ENCODE data around the gene ITPR1.

Gene ITPR1

DNA sequence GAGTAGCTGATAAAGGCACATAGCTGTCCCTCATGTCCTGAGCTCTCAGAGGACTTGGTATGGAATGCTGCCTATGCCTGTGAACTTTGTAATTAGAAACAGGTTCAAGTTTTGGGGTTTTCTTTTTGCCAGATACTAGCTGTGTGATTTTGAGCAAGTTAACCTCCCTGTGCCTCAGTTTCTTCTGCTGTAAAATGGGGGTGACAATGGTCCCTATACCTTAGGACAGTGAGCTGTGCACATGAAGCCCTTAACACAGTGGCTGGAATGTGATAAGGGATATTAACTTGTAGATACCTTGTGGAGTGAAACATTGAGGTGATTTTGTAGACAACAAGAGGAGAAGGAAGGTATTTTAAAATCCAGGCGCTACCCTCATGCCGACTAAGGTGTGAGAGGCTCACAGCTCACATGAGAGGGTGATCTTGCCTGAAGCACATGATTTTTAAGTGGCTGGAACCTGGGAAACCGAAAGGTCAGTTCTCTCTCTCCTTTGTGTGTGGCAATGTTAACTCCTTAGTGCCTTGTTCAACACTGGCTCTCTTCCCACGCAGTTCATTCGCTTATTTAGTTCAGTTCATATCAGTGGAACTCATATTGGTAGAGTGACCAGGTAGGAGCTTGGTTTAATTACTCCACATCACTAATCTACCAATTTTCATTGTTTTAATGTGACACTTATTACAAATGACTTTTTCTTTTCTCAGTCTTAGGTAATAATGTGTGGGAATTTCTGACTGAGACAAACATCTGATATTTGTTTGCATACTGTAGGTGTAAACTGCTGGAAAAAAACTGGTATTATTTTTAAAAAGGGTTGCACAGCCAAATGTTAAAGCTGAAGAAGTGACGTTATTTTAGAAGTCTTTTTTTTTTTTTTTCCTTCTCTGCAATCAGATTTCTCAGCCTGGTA is 236.2 kb downstream of the ITPR1 start:
- Mint-ChIP-seq H3K9me3 (no peaks in the 10 kb centered on the region), H3K36me3 (ENCODE audit: low read depth) (peaks cover 65% of the 10 kb centered on the region), H3K27ac (no peak overlapping the region), H3K4me3 (no peak overlapping the region), H3K4me1 (ENCODE audit: low read depth) (peaks cover 23% of the 10 kb centered on the region), H3K27me3 (no peaks in the 10 kb centered on the region)

DNA sequence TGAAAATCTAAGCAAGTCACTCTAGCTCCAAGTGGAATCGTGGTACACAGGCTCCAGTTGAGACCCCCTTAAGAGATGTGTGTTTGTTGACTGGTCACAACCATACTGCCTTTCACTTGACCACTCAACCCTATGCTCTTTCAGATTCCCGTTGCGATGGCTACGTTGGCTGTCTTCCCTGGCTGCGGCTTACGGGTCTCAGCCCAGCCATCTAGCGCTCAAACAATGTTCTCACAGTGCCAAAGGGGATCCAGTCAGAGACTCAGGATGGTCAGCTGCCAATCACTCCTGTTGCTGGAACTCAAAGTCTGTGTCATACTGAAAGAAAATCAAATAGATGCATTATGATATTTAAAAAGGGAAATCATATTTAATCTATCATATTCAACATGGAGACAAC is 237.6 kb downstream of the ITPR1 start:
- Mint-ChIP-seq H3K27ac (no peak overlapping the region), H3K36me3 (ENCODE audit: low read depth) (peaks cover 70% of the 10 kb centered on the region), H3K9me3 (no peaks in the 10 kb centered on the region), H3K4me3 (no peak overlapping the region), H3K27me3 (no peaks in the 10 kb centered on the region), H3K4me1 (ENCODE audit: low read depth) (peaks cover 23% of the 10 kb centered on the region)

DNA sequence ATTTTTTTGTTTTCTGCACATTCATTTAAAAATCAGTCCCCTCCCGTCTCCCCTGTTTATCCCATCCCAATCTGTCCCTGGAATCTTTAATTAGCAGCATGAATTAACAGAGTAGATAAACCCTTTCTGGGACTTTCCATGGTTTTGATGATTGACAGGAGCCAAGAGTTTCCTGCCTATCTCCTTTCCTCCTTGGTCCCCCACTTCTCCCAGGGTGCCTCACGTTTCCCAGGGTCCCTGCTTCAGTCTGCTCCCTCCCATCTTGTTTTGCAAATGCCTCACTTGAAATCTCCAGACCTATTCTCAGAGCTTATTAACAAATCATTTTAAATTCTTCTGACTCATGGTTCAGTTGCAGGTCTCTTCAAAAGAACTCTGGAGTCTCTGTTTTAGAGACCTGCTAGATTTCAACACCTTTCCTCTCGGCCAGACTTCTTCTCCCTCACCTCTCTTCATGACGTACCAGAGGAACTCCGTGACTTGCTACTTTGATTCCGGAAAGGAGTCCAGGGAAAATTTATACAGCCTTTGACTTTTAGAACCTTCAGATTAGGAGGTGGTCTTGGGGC is 238.5 kb downstream of the ITPR1 start:
- H3K4me1 Mint-ChIP-seq (ENCODE audit: low read depth) = peaks cover 25% of the 10 kb centered on the region
- H3K36me3 Mint-ChIP-seq (ENCODE audit: low read depth) = peaks cover 72% of the 10 kb centered on the region
- peak overlapping the region; percentile 17 for H3K27ac Mint-ChIP-seq
- no peaks in the 10 kb centered on the region for H3K9me3 Mint-ChIP-seq
- H3K27me3 Mint-ChIP-seq = no peaks in the 10 kb centered on the region
- no peak overlapping the region for H3K4me3 Mint-ChIP-seq

DNA sequence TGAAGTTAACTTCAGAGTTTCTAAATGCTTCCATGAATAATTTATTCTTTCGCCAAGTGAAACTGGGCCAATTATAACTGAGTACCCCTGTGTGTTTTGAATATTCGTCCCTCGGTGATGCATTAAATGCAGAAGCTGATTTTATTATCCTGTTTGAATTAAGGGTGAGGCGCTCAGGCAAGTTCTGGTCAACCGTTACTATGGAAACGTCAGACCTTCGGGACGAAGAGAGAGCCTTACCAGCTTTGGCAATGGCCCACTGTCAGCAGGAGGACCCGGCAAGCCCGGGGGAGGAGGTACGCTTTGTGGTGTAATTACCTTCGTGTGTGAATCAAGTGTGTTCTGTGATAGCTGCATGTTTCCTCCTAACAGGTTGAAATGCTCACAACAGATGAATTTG is 239.8 kb downstream of the ITPR1 start:
- Mint-ChIP-seq H3K9me3 (peaks cover 8% of the 10 kb centered on the region), H3K4me1 (ENCODE audit: low read depth) (peaks cover 36% of the 10 kb centered on the region), H3K4me3 (no peak overlapping the region), H3K27me3 (no peaks in the 10 kb centered on the region), H3K27ac (no peak overlapping the region), H3K36me3 (ENCODE audit: low read depth) (peaks cover 76% of the 10 kb centered on the region)

DNA sequence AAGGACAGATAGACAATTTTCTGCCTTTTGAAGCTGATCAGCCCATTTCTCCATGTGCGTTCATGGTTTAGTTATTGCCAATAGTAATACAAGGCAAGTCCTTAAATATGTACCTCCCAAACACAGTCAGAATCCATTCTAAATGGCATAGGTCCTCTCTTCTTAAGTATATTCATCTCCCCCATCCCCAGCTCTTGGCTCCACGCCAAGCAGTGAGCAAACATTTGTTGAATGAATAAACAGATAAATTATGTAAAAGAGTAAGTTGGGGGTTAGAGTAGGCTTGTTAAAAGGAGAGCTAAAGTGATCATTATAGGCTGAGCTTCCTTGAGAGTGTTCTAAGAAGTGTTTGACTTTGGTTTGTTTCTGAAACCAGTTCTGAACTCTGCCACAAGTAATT is 241.3 kb downstream of the ITPR1 start:
- H3K9me3 Mint-ChIP-seq = peaks cover 8% of the 10 kb centered on the region
- peaks cover 84% of the 10 kb centered on the region for H3K36me3 Mint-ChIP-seq (ENCODE audit: low read depth)
- H3K4me3 Mint-ChIP-seq = no peak overlapping the region
- peaks cover 46% of the 10 kb centered on the region for H3K4me1 Mint-ChIP-seq (ENCODE audit: low read depth)
- no peaks in the 10 kb centered on the region for H3K27me3 Mint-ChIP-seq
- no peak overlapping the region for H3K27ac Mint-ChIP-seq

DNA sequence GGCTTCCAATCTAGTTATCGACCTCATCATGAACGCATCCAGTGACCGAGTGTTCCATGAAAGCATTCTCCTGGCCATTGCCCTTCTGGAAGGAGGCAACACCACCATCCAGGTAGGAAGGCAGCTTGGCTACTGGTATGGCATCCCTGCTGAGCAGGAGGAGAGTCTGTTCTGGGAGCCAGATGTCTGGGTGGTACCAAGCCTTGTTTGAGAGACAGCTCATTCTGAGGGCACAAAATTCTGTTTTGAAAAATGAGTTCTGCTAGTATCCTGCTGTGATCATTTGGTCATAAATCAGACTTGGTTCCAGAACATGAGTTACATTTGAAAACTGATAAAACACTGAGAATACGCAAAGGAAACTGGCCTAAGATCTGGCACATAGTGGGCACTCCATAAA is 242.1 kb downstream of the ITPR1 start:
- Mint-ChIP-seq H3K9me3 (peaks cover 14% of the 10 kb centered on the region), H3K4me1 (ENCODE audit: low read depth) (peaks cover 52% of the 10 kb centered on the region), H3K27ac (no peak overlapping the region), H3K36me3 (ENCODE audit: low read depth) (peaks cover 85% of the 10 kb centered on the region), H3K4me3 (no peak overlapping the region), H3K27me3 (no peaks in the 10 kb centered on the region)

DNA sequence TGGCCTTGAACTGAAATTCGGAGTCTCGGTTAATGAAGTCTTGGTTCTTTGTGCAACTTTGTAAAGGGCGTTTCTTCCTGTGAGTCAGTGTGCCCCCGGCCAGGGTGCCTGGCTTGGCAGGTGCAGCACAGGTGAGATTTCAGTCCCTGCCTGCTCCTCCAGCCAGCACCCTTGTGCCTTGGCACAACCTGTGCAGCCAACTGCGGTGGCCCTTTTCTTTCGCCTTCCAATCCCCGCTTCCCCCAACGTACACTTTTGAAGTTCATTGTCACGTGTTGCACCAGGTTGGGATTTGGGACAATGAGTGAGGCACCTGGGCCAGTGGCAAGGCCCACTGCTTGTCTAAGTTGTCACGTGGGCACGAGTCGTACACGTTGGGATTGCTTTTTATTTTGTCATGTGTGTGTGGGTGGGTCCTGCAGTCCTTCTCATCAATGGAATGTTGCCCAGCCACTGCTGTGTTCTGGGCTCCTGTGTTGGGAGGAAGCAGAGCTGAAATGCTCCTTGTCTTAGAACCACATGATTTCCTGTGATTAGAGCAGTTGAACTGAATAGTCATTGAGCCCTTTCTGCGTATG is 243.2 kb downstream of the ITPR1 start:
- Mint-ChIP-seq H3K36me3 (ENCODE audit: low read depth) (peaks cover 92% of the 10 kb centered on the region), H3K4me1 (ENCODE audit: low read depth) (peaks cover 58% of the 10 kb centered on the region)

DNA sequence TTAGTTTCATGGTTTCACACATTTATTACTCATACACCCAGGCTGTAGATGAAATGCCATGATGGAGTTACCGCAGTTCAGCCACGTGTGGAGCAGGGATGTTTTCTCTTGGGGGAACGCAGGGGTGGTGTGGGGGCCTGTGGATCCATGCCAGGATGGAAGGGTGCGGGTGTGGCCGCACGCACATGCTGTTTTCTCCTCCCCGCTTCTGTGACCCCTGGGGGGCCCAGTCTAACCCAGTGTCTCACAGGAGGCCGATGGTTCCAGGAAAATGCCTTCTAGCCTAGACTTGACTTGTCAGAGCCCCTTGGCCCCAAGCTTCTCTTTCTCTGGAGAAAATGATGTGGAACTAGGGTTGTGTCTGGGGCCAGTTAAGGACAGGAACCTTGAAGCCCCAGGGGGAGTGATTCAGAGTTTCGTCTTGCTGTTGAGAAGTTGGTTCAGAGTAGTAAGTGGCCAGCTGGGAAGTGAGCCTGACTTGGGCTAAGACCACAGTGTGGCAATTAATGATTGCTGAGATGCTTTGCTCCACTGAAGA is 245.7 kb downstream of the ITPR1 start:
- Mint-ChIP-seq H3K27ac (peak overlapping the region; percentile 91), H3K27me3 (no peaks in the 10 kb centered on the region), H3K9me3 (peaks cover 15% of the 10 kb centered on the region), H3K4me1 (ENCODE audit: low read depth) (peaks cover 66% of the 10 kb centered on the region), H3K4me3 (peak overlapping the region; percentile 45), H3K36me3 (ENCODE audit: low read depth) (peaks cover 86% of the 10 kb centered on the region)

More for the DNA sequence above, 243.2 kb downstream of the ITPR1 start:
- peaks cover 15% of the 10 kb centered on the region for H3K9me3 Mint-ChIP-seq
- no peaks in the 10 kb centered on the region for H3K27me3 Mint-ChIP-seq
- no peak overlapping the region for H3K4me3 Mint-ChIP-seq
- peak overlapping the region; percentile 91 for H3K27ac Mint-ChIP-seq

DNA sequence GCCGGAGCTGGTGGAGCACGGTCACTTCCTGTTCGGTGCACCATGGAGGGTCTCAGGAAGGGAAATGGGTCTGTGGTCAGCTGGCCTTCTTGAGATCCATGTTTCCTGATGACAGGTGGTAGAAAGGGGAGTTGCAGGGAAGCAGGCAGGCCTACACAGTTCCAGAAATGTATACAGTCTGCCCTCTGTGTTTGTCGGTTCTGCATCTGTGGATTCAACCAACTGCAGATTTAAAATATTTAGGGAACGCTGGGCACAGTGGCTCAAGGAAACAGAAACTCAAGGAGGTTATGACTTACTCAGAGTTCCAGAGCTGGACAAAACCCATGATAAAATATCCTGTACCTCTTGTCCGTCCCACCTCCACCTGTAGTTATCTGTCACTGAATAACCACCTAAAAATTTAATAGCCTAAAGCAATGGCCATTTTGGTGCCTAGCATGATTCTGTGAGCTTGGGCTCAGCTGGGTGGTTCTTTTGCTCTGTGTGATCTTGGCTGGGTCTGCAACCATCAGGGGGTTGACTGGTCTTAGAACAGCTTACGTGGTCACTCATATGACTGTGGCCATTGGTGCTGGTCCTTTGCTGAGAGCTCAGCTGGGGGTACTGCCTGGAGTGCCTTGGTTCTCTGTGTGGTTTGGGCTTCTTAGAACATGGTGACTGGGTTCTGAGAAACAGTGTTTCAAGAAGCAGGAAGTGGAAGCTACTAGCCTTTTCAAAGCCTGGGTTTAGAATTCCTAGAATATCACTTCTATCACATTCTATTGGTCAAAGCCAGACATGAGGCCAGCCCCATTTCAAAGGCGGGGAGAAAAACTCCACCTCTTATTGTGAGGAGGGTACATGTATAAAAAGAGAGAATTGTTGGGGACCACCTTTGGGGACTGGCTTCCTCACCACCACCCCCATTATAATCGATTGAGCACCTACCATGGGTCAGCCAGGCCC is 246.4 kb downstream of the ITPR1 start:
- Mint-ChIP-seq H3K4me3 (peak overlapping the region; percentile 64), H3K9me3 (peaks cover 15% of the 10 kb centered on the region), H3K27me3 (no peaks in the 10 kb centered on the region), H3K27ac (peak overlapping the region; percentile 91), H3K4me1 (ENCODE audit: low read depth) (peaks cover 71% of the 10 kb centered on the region), H3K36me3 (ENCODE audit: low read depth) (peaks cover 85% of the 10 kb centered on the region)

DNA sequence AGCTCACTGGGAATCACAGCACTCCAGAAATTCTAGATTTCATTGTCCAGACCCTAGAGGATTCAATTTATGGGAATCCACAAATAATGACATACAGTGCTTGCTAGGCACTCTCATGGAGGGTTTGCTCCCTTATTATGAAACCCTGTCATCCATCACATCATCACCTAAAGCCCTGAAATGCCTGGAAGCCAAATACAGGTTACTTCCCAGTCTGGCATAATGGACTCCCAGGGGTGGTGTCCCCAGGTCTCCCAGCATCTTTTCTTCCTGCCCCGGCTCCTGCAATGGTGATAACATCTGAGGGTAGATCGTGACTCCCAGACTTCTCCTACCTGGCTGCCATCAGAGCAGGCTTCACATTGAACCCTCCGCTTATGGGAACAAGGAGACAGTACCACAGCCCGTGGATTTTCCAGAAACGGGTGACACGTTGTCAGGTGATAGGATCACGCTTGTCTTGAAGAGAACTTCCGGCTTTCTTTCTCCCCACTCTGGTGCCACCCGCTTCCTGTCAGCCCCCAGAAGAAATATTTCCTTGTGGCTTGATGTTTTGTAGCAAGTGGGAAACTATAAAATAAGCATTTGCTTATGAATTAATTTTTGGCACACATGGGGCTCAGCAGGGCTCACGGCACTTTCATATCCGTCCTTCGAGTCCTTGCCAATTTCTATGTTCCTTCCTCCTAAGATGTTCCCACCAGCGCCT is 247.4 kb downstream of the ITPR1 start:
- Mint-ChIP-seq H3K4me3 (peak overlapping the region; percentile 64), H3K27ac (peak overlapping the region; percentile 91), H3K4me1 (ENCODE audit: low read depth) (peaks cover 75% of the 10 kb centered on the region), H3K9me3 (peaks cover 15% of the 10 kb centered on the region), H3K36me3 (ENCODE audit: low read depth) (peaks cover 78% of the 10 kb centered on the region), H3K27me3 (no peaks in the 10 kb centered on the region)

DNA sequence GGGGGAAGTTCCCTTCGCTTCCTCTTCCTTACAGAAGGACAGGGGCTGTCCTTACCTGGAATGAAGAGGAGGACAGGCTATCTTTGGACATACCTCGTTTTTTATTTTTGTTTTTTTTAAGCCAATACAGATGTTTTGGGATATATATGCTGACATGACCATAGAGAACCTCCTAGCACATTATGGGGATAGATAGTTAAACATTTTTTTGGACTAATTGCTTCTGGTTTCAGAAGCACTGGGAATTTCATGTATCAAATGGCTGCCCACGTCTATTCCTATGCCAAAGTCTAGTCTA is 247.9 kb downstream of the ITPR1 start:
- peaks cover 76% of the 10 kb centered on the region for H3K4me1 Mint-ChIP-seq (ENCODE audit: low read depth)
- peak overlapping the region; percentile 64 for H3K4me3 Mint-ChIP-seq
- no peaks in the 10 kb centered on the region for H3K27me3 Mint-ChIP-seq
- H3K36me3 Mint-ChIP-seq (ENCODE audit: low read depth) = peaks cover 79% of the 10 kb centered on the region
- H3K9me3 Mint-ChIP-seq = peaks cover 15% of the 10 kb centered on the region
- peak overlapping the region; percentile 91 for H3K27ac Mint-ChIP-seq

DNA sequence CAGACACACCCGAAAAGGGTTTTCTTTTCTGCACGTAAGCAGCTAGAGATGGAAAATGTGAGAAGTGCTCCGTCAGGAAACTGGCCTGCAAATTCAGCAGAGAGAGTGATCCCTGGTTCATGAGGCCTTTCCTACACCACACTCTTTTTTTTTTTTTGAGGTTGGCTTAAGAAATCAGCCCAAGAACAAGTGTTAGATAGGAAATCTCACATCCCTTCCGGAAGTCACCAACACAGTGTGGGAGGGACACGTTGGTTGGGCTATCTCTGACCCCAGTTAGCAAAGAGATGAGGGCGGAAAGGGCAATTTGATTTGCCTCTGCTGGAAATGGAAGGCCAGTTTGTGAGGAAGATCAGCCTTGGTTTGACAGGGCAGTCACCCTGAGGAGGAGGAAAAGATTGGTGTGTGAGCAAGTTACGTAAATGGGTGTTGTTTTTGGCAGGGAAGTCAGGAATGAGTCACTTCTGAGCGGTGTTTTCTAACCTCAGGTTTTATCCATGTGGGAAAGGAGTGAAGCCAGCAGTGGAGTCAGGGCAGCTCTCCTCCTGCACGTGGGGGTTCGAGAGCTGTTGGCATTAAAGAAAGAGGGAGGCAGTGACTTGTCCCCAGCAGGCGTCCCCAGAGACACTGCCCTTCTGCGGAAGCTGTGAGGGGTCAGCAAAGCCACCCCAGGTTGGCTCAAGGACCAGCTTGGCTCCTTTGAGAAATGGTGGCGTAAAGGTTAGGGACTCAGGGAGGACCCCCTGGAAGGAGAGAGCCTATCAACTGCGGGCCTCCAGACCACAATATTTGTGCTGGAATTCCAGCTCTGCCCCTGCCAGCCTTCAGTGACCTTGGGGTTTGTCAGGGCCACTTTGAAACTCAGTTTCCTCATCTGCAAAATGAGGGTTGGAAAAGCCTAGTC is 248.5 kb downstream of the ITPR1 start:
- Mint-ChIP-seq H3K36me3 (ENCODE audit: low read depth) (peaks cover 79% of the 10 kb centered on the region), H3K9me3 (peaks cover 15% of the 10 kb centered on the region), H3K27ac (peak overlapping the region; percentile 91), H3K27me3 (no peaks in the 10 kb centered on the region), H3K4me1 (ENCODE audit: low read depth) (peaks cover 70% of the 10 kb centered on the region), H3K4me3 (peak overlapping the region; percentile 58)

DNA sequence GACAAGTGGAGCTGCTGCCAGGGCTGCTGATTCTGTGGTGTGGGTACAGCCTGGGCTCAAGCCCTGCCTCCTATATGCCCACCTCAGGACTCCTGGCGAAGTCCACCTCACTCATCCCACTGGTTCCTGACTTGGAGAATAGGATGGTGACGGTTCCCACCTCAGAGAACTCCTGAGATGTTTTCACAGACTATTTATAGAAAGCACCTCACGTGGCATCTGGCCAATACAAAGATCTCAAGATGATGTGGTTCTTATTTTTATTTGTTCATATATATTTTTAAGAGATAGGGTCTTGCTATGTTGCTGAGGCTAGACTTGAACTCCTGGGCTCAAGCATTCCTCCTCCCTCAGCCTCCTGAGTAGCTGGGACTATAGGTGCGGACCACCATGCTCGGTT is 249.2 kb downstream of the ITPR1 start:
- H3K27ac Mint-ChIP-seq = peak overlapping the region; percentile 91
- no peaks in the 10 kb centered on the region for H3K27me3 Mint-ChIP-seq
- H3K36me3 Mint-ChIP-seq (ENCODE audit: low read depth) = peaks cover 78% of the 10 kb centered on the region

More for the DNA sequence above, 249.2 kb downstream of the ITPR1 start:
- Mint-ChIP-seq H3K4me1 (ENCODE audit: low read depth) (peaks cover 63% of the 10 kb centered on the region), H3K9me3 (peaks cover 13% of the 10 kb centered on the region), H3K4me3 (no peak overlapping the region)
